HepG2 (cell line): ENCODE data around the gene FKBP9. TPM values are rescaled to one million over a fixed set of nuclear protein-coding genes. Genes with fewer than 3 reads are reported as not detected.
A peak's percentile ranks its signal among the peaks of the same experiment; 100 is the strongest.

Source experiments
- ETS1 ChIP-seq: sonication (generic); formaldehyde crosslinking; IDR thresholded peaks from 2 replicates; pipeline ENCODE4 v1.4.0; 2020; ENCODE audit warnings: missing genetic modification reagents
- JARID2 ChIP-seq: sonication (generic); formaldehyde crosslinking; IDR thresholded peaks from 2 replicates; pipeline ENCODE4 v1.8.1; 2023; ENCODE audit warnings: missing genetic modification reagents, inconsistent platforms; ENCODE audit not compliant: insufficient replicate concordance
- JUNB ChIP-seq: sonication (generic); formaldehyde crosslinking; IDR thresholded peaks from 2 replicates; pipeline ENCODE4 v1.8.0; 2022; ENCODE audit warnings: missing genetic modification reagents, mild to moderate bottlenecking, borderline replicate concordance
- MAX ChIP-seq: IDR thresholded peaks from 2 replicates; pipeline ENCODE4 v1.6.1; 2012; ENCODE audit warnings: inconsistent platforms
- NCOA2 ChIP-seq: sonication (generic); formaldehyde crosslinking; IDR thresholded peaks from 2 replicates; pipeline ENCODE4 v1.8.0; 2022; ENCODE audit warnings: inconsistent platforms
- PBX2 ChIP-seq: IDR thresholded peaks from 2 replicates; pipeline ENCODE4 v1.6.1; 2016; ENCODE audit warnings: control low read depth
- PCBP2 ChIP-seq: fragments of 200-400 bp; formaldehyde crosslinking; optimal IDR thresholded peaks from 2 replicates; pipeline ENCODE3; 2018; ENCODE audit warnings: low read length, low read depth; ENCODE audit not compliant: poor library complexity, severe bottlenecking
- PHB2 ChIP-seq: fragments of 450-650 bp; IDR thresholded peaks from 2 replicates; pipeline ENCODE4 v1.6.1; 2018; ENCODE audit not compliant: partially characterized antibody
- ZBTB1 ChIP-seq: sonication (generic); formaldehyde crosslinking; IDR thresholded peaks from 2 replicates; pipeline ENCODE4 v1.4.0; 2020; ENCODE audit warnings: missing genetic modification reagents, borderline replicate concordance
- ZBTB3 ChIP-seq: sonication (generic); formaldehyde crosslinking; IDR thresholded peaks from 2 replicates; pipeline ENCODE4 v1.4.0; 2020; ENCODE audit warnings: low read depth, mild to moderate bottlenecking, moderate library complexity, missing genetic modification reagents, borderline replicate concordance
- ZFP1 ChIP-seq: IDR thresholded peaks from 2 replicates; pipeline ENCODE4 v1.6.1; 2016
- ZNF180 ChIP-seq: sonication (generic); formaldehyde crosslinking; IDR thresholded peaks from 2 replicates; pipeline ENCODE4 v1.4.0; 2020; ENCODE audit warnings: low read depth, missing genetic modification reagents, borderline replicate concordance
- ZNF24 ChIP-seq: fragments of 450-650 bp; IDR thresholded peaks from 2 replicates; pipeline ENCODE4 v1.6.1; 2017; ENCODE audit warnings: antibody characterized with exemption, mild to moderate bottlenecking
- ZNF326 ChIP-seq: sonication (generic); formaldehyde crosslinking; IDR thresholded peaks from 2 replicates; pipeline ENCODE4 v1.4.0; 2020; ENCODE audit warnings: missing genetic modification reagents, borderline replicate concordance
- ZNF549 ChIP-seq: sonication (generic); formaldehyde crosslinking; IDR thresholded peaks from 2 replicates; pipeline ENCODE4 v1.5.0; 2020; ENCODE audit warnings: missing genetic modification reagents
- ZNF574 ChIP-seq: sonication (generic); formaldehyde crosslinking; IDR thresholded peaks from 2 replicates; pipeline ENCODE4 v1.4.0; 2020; ENCODE audit warnings: missing genetic modification reagents
- ZNF609 ChIP-seq: sonication (generic); formaldehyde crosslinking; IDR thresholded peaks from 2 replicates; pipeline ENCODE4 v1.4.0; 2020; ENCODE audit warnings: mild to moderate bottlenecking, missing genetic modification reagents, borderline replicate concordance
- ZNF75D ChIP-seq: sonication (generic); formaldehyde crosslinking; IDR thresholded peaks from 2 replicates; pipeline ENCODE4 v1.8.1; 2023; ENCODE audit warnings: missing genetic modification reagents, mild to moderate bottlenecking, borderline replicate concordance
- ZNF878 ChIP-seq: sonication (generic); formaldehyde crosslinking; IDR thresholded peaks from 2 replicates; pipeline ENCODE4 v1.8.1; 2023; ENCODE audit warnings: mild to moderate bottlenecking, missing genetic modification reagents, moderate library complexity
- ZSCAN29 ChIP-seq: sonication (generic); formaldehyde crosslinking; conservative IDR thresholded peaks from 2 replicates; pipeline ENCODE4 v1.4.0; 2020; ENCODE audit warnings: mild to moderate bottlenecking, missing genetic modification reagents
- polyA plus RNA-seq, 8 experiments: library from polyadenylated mRNA; depleted of rRNA in 3 of 8; stranded (reverse) in 7 of 8; unstranded in 1 of 8; fragments of >200 nt; fragmentation: Illumina TruSeq in 4 of 8; extraction: Trizol in 4 of 8; gene quantifications; 2 replicates each; pipeline versions ENCODE4 v1.2.1 to v1.2.3, GENCODE V29; 2011 to 2016; ENCODE audit warnings: low read depth in 4 of 8, missing spikeins in 1 of 8, mixed read lengths in 1 of 8; ENCODE audit not compliant: insufficient read depth in 1 of 8
- total RNA-seq, 5 experiments: library from RNA; depleted of rRNA; stranded (reverse); fragments of >200 nt; fragmentation: Illumina TruSeq; extraction: Trizol; gene quantifications; 2 replicates each; pipeline ENCODE4 v1.2.3, GENCODE V29; 2016; ENCODE audit warnings: low read depth in 1 of 5

Gene FKBP9
- total and polyA plus RNA-seq, 2 of the 13 experiments (the other 11 are each of a cell fraction or from before 2014, with no cell fraction given) = 34.0 to 41.5 TPM

GRCh38 chr7:32957326-32958045 lies at the start of gene FKBP9 (continued):
- TF ChIP-seq PHB2 = no peak
- TF ChIP-seq ZFP1 (CRISPR knock-in tag) = no peak
- no peak for TF ChIP-seq JARID2
- TF ChIP-seq ZNF878 (CRISPR knock-in tag) = no peak
- 0 out of 2 replicates have a peak, but pooled peaks have one; percentile 80 for TF ChIP-seq ZBTB3 (CRISPR knock-in tag)
- TF ChIP-seq NCOA2 (CRISPR knock-in tag) = peak; percentile 37; the same call in 1 of the 2 replicates
- TF ChIP-seq PBX2 (CRISPR knock-in tag) = no peak
- TF ChIP-seq ZNF326 (CRISPR knock-in tag) = no peak
- TF ChIP-seq ZNF180 (CRISPR knock-in tag) = no peak
- TF ChIP-seq ZNF574 = no peak; the same call in none of the 2 replicates
- no peak for TF ChIP-seq ZBTB1 (CRISPR knock-in tag)
- TF ChIP-seq PCBP2 = no peak
- TF ChIP-seq MAX = peak; percentile 90
- no peak for TF ChIP-seq ZNF549 (CRISPR knock-in tag)
- no peak for TF ChIP-seq ZNF75D (CRISPR knock-in tag)
- TF ChIP-seq JUNB (CRISPR knock-in tag) = 0 out of 2 replicates have a peak, but pooled peaks have one; percentile 37
- no peak for TF ChIP-seq ZNF24
- TF ChIP-seq ETS1 (CRISPR knock-in tag) = no peak
- TF ChIP-seq ZNF609 (CRISPR knock-in tag) = peak; percentile 80
- TF ChIP-seq ZSCAN29 = peak; percentile 88
